Sigmoid colon (tissue), 4 donors: ENCODE results near the gene MFAP5.
"Not testable (repeated sequence)": the region's sequence is repeated elsewhere in the genome, so short reads cannot be mapped to it uniquely, and the experiment has no call there.

Experiments used
- CTCF ChIP-seq, 4 experiments: fragments of 450-650 bp in 3 of 4; fragments of 200-600 bp in 1 of 4; IDR thresholded peaks; one replicate each; pipeline ENCODE4 v1.5.1; 2016 to 2019; ENCODE audit warnings: antibody characterized with exemption in 4 of 4, mild to moderate bottlenecking in 3 of 4, moderate library complexity in 2 of 4
- EP300 ChIP-seq, 4 donors: sonication (generic); formaldehyde crosslinking; IDR thresholded peaks; one replicate each; pipeline ENCODE4 v1.6.1; 2017; ENCODE audit warnings: antibody characterized with exemption in 4 of 4
- POLR2A ChIP-seq, 2 donors: fragments of 450-650 bp; IDR thresholded peaks; one replicate each; pipeline ENCODE4 v1.6.1; 2016; ENCODE audit warnings: antibody characterized with exemption in 2 of 2, mild to moderate bottlenecking in 2 of 2, moderate library complexity in 2 of 2
- POLR2AphosphoS5 ChIP-seq, 4 donors: sonication (generic); formaldehyde crosslinking; IDR thresholded peaks; one replicate each; pipeline ENCODE4 v1.6.1; 2017; ENCODE audit warnings: antibody characterized with exemption in 4 of 4

GRCh38 chr12:8613881-8614280 is 48.7 kb downstream of the MFAP5 start:
- TF ChIP-seq POLR2A, CTCF, EP300, POLR2AphosphoS5 (IDR thresholded peaks at IDR 0.05): not testable (repeated sequence)
